GM12892 (cell line): ENCODE data around the gene CCL21.
A peak's percentile ranks its signal among the peaks of the same experiment; 100 is the strongest.
"Not testable (repeated sequence)": the region's sequence is repeated elsewhere in the genome, so short reads cannot be mapped to it uniquely, and the experiment has no call there.

ENCODE experiments used
- DNase-seq: peaks from one replicate; pipeline ENCODE4 v3.0.0; 2011; ENCODE audit not compliant: insufficient read length
- FAIRE-seq: peaks from 2 replicates; lab custom pipeline; 2011; peaks lifted over from hg19 to GRCh38; lab: Jason Lieb, UNC
- POLR2A ChIP-seq: IDR thresholded peaks from 2 replicates; pipeline ENCODE4 v1.6.1; 2011; ENCODE audit warnings: low read depth, low read length, control low read depth
- POLR2AphosphoS5 ChIP-seq: IDR thresholded peaks from 2 replicates; pipeline ENCODE4 v1.6.1; 2011; ENCODE audit warnings: low read depth, low read length, control low read depth
- TAF1 ChIP-seq: IDR thresholded peaks from 2 replicates; pipeline ENCODE4 v1.6.1; 2011; ENCODE audit warnings: low read depth, mild to moderate bottlenecking, control low read depth, low read length, borderline replicate concordance

Gene CCL21

GRCh38 chr9:34723141-34723540 is 13.2 kb upstream of the CCL21 start:
- TF ChIP-seq POLR2A, result no peak
- no peak for TF ChIP-seq TAF1
- TF ChIP-seq POLR2AphosphoS5, result no peak
- FAIRE-seq (no peak), DNase-seq (no peak)

GRCh38 chr9:34719769-34720025 is 9.8 kb upstream of the CCL21 start:
- DNase-seq, FAIRE-seq: not testable (repeated sequence)

- TF ChIP-seq POLR2AphosphoS5, result no peak
- TF ChIP-seq POLR2A, result no peak
- TF ChIP-seq TAF1, result no peak
- no peak for FAIRE-seq
- no peak for DNase-seq
Observed at GRCh38 chr9:34719021-34719768, 9.3 kb upstream of the CCL21 start.

GRCh38 chr9:34717996-34718614 is 8.2 kb upstream of the CCL21 start:
- TF ChIP-seq POLR2A (no peak), POLR2AphosphoS5 (no peak), TAF1 (no peak)
- DNase-seq (no peak), FAIRE-seq (no peak)

GRCh38 chr9:34716711-34717110 is 6.8 kb upstream of the CCL21 start:
- DNase-seq (no peak), FAIRE-seq (no peak)
- no peak for TF ChIP-seq POLR2AphosphoS5
- TF ChIP-seq POLR2A, result no peak
- TF ChIP-seq TAF1, result no peak

- FAIRE-seq (no peak), DNase-seq (no peak)
- TF ChIP-seq POLR2AphosphoS5, result no peak
- no peak for TF ChIP-seq TAF1
- TF ChIP-seq POLR2A, result no peak
Observed at GRCh38 chr9:34715639-34716215, 5.8 kb upstream of the CCL21 start.

GRCh38 chr9:34714007-34714406 is 4.1 kb upstream of the CCL21 start:
- DNase-seq, result no peak
- TF ChIP-seq POLR2AphosphoS5 (no peak), POLR2A (no peak), TAF1 (no peak)
- FAIRE-seq, result no peak

GRCh38 chr9:34712140-34712539 is 2.2 kb upstream of the CCL21 start:
- DNase-seq (no peak), FAIRE-seq (no peak)
- no peak for TF ChIP-seq POLR2AphosphoS5
- TF ChIP-seq POLR2A, result no peak
- no peak for TF ChIP-seq TAF1

- TF ChIP-seq POLR2AphosphoS5 (no peak), TAF1 (no peak), POLR2A (no peak)
- DNase-seq, result no peak
- FAIRE-seq, result no peak
Observed at GRCh38 chr9:34709196-34709978, 549 bp downstream of the CCL21 start.

- no peak for DNase-seq
- TF ChIP-seq POLR2AphosphoS5 (no peak), TAF1 (no peak), POLR2A (no peak)
- FAIRE-seq, result no peak
Observed at GRCh38 chr9:34707130-34707529, 2.8 kb downstream of the CCL21 start.

GRCh38 chr9:34701769-34702736 is 7.9 kb downstream of the CCL21 start:
- peak; percentile 96 for FAIRE-seq
- peak; percentile 64 for DNase-seq
- TF ChIP-seq TAF1 (no peak), POLR2AphosphoS5 (no peak), POLR2A (no peak)
